ENCODE data around the gene TMEM53.

DNA sequence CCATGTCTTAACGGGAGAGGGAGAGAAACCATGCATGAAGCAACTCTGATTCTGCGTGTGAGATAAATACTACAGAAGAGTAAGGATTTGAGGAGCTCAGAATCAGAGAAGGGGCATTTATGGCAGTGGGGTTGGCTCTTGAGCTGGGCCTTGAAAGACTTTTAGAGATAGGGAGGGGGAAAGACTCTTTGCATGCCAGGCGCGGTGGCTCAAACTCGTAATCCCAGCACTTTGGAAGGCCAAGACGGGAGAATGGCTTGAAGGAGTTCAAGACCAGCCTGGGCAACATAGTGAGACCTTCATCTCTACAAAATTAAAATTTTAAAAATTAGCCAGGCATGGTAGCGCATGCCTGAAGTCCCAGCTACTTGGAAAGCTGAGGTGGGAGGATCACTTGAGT is 905 bp upstream of the TMEM53 start:
- TF ChIP-seq CTCF (IDR thresholded peaks at IDR 0.05): no peak
- TF ChIP-seq POLR2A (IDR thresholded peaks at IDR 0.05): no peak

All from thyroid gland (tissue), 4 donors.